Endothelial cell (in vitro differentiated cells): ENCODE measurements around the gene BEAN1. TPM values are rescaled to one million over a fixed set of nuclear protein-coding genes. Genes with fewer than 3 reads are reported as not detected.
A peak's percentile ranks its signal among the peaks of the same experiment; 100 is the strongest.
"Not testable (repeated sequence)": the region's sequence is repeated elsewhere in the genome, so short reads cannot be mapped to it uniquely, and the experiment has no call there.

Source experiments
- DNase-seq: peaks from one replicate; pipeline ENCODE4 v3.0.0; 2021; ENCODE audit warnings: low spot score
- H3K27ac Mint-ChIP-seq: one replicate; pipeline ENCODE4 v1.8.0; 2021; ENCODE audit warnings: mixed read lengths, inconsistent platforms; ENCODE audit not compliant: unreplicated experiment
- H3K27me3 Mint-ChIP-seq: one replicate; pipeline ENCODE4 v1.8.0; 2021; ENCODE audit warnings: mild to moderate bottlenecking, moderate library complexity, mixed read lengths, inconsistent platforms; ENCODE audit not compliant: unreplicated experiment
- H3K36me3 Mint-ChIP-seq: one replicate; pipeline ENCODE4 v1.8.0; 2021; ENCODE audit warnings: mild to moderate bottlenecking, low read depth, mixed read lengths, inconsistent platforms; ENCODE audit not compliant: unreplicated experiment
- H3K4me1 Mint-ChIP-seq: one replicate; pipeline ENCODE4 v1.8.0; 2021; ENCODE audit warnings: mild to moderate bottlenecking, mixed read lengths, inconsistent platforms; ENCODE audit not compliant: unreplicated experiment
- H3K4me3 Mint-ChIP-seq: one replicate; pipeline ENCODE4 v1.8.0; 2021; ENCODE audit warnings: mild to moderate bottlenecking, mixed read lengths, inconsistent platforms; ENCODE audit not compliant: unreplicated experiment
- H3K9me3 Mint-ChIP-seq: one replicate; pipeline ENCODE4 v1.8.0; 2021; ENCODE audit warnings: mixed read lengths, inconsistent platforms; ENCODE audit not compliant: unreplicated experiment
- total RNA-seq: library from RNA; stranded (reverse); fragmentation: NEBNext Ultra II Directional; extraction: Animal tissue kit (Norgen Biotek cat#: 25700); gene quantifications from one replicate; pipeline ENCODE4 v1.2.1, GENCODE V29; 2021; ENCODE audit not compliant: unreplicated experiment
- TF ChIP-seq, protein P1 (sequence below): fragments of 200-600 bp; sonication (generic); IDR thresholded peaks from one replicate; pipeline ENCODE4 v1.5.0; 2021; ENCODE audit warnings: antibody characterized with exemption; ENCODE audit not compliant: unreplicated experiment

BEAN1 gene
- total RNA-seq, 1 donor from 2014 or later, result 0.49 TPM

DNA sequence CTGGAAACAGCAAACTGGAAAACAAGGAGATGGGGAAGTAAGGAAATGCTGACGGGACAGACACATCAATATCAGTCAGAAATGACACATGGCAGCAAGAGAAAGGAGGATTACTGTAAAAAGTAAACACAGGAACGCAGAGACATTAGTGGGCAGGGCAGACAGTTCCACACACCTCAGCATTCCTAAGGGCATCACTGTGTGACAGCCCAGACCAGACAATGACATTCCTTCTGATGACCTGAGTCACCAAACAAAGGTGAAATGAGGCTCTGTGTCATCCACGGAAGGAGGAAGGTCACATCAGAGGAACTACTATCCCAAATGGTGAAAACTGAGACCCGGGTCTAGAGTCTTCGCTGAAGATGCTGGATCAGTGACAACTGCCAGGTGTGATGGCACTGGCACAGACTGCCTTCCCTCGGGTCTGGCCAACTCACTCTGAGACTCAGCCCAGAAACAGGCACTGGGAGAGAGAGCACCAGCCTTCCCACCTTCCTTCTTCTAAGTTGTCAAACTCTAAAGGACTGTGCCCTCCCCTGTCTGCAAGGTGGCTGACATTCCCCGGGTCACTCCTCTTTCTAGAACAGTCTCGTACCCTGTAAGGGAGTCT, 86.1 kb downstream of the BEAN1 start:
- H3K27ac Mint-ChIP-seq, result no peak overlapping the region
- H3K4me3 Mint-ChIP-seq, result peak overlapping the region; percentile 11
- DNase-seq, result no peak
- H3K4me1 Mint-ChIP-seq, result peaks cover 54% of the 10 kb centered on the region
- peaks cover 6% of the 10 kb centered on the region for H3K27me3 Mint-ChIP-seq
- peaks cover 21% of the 10 kb centered on the region for H3K36me3 Mint-ChIP-seq
- no peaks in the 10 kb centered on the region for H3K9me3 Mint-ChIP-seq
- TF ChIP-seq, protein P1, sequence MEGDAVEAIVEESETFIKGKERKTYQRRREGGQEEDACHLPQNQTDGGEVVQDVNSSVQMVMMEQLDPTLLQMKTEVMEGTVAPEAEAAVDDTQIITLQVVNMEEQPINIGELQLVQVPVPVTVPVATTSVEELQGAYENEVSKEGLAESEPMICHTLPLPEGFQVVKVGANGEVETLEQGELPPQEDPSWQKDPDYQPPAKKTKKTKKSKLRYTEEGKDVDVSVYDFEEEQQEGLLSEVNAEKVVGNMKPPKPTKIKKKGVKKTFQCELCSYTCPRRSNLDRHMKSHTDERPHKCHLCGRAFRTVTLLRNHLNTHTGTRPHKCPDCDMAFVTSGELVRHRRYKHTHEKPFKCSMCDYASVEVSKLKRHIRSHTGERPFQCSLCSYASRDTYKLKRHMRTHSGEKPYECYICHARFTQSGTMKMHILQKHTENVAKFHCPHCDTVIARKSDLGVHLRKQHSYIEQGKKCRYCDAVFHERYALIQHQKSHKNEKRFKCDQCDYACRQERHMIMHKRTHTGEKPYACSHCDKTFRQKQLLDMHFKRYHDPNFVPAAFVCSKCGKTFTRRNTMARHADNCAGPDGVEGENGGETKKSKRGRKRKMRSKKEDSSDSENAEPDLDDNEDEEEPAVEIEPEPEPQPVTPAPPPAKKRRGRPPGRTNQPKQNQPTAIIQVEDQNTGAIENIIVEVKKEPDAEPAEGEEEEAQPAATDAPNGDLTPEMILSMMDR, result no peak

DNA sequence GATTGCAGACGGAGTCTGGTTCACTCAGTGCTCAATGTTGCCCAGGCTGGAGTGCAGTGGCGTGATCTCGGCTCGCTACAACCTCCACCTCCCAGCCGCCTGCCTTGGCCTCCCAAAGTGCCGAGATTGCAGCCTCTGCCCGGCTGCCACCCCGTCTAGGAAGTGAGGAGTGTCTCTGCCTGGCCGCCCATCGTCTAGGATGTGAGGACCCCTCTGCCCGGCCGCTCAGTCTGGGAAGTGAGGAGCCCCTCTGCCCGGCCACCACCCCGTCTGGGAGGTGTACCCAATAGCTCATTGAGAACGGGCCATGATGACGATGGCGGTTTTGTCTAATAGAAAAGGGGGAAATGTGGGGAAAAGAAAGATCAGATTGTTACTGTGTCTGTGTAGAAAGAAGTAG, 87.3 kb downstream of the BEAN1 start:
- H3K9me3 Mint-ChIP-seq, H3K27me3 Mint-ChIP-seq, DNase-seq, H3K27ac Mint-ChIP-seq, H3K4me3 Mint-ChIP-seq: not testable (repeated sequence)
- H3K36me3 Mint-ChIP-seq, result peaks cover 21% of the 10 kb centered on the region
- H3K4me1 Mint-ChIP-seq, result peaks cover 61% of the 10 kb centered on the region

DNA sequence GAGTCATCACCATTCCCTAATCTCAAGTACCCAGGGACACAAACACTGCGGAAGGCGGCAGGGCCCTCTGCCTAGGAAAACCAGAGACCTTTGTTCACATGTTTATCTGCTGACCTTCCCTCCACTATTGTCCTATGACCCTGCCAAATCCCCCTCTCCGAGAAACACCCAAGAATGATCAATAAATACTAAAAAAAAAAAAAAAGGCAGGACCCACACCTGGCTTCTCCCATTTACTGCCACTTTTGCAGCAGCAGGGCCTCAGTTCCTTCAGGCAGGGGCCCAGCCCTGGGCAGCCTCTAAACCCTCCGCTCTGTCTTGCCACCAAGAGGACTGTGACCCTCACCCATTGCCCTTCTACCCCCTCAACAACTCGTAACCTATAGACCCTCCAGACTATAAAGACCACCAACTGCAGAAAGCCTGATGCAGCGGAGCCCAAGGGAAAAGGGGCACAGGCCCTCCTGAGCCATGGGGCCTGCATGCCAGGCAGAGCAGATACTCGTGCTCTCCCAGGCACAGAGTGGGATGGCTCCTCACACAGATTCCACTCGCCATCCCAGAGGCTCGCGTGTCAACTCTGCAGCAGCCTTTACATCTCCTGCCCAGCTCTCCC, 88.0 kb downstream of the BEAN1 start:
- peak overlapping the region; percentile 100 for H3K27ac Mint-ChIP-seq
- H3K36me3 Mint-ChIP-seq, result peaks cover 18% of the 10 kb centered on the region
- not testable (repeated sequence) for DNase-seq, H3K4me3 Mint-ChIP-seq, H3K27me3 Mint-ChIP-seq, H3K9me3 Mint-ChIP-seq
- peaks cover 64% of the 10 kb centered on the region for H3K4me1 Mint-ChIP-seq

DNA sequence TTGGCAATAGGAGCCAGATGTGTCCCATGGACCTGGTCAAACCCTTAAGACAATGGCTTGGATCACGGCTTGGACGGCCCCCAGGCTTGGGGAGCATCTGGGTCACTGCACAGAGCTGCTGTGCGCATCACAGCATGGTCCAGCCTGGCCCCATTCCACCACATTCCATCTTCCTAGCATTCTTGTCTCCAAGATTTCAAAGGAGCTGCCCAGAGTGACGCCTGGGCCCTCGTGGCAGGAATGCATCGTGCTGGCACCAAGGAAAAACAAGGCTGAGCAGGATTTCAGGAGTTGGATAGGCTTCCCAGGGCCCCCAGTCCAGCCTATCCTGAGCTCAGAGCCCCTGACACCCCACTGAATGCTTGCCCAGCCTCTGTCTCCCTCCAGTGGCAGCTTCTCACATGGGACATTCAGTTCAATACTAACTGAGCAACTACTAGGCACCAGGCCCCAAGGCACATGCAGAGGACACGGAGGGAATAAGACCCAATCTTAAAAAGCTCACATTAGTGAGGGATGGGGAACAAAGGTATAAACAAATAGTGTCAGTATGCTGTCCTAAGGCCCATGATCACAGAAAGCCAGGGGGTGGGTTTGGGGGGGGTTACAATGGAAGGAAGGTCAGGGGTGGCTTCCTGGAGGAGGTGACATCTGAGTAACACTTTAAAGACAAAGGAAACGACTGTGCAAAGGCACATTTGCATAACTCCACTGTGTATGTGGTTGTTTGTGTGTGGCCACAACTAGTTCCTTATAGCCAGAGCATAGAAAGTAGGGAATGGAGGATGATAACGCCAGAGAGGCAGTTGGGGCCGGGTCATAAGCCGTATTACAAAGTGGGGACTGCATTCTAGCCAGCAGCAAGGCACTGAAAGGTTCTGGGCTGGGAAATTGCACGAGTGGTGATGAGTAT, 88.8 kb downstream of the BEAN1 start:
- Mint-ChIP-seq H3K27me3 (peaks cover 7% of the 10 kb centered on the region), H3K4me1 (peaks cover 68% of the 10 kb centered on the region), H3K36me3 (peaks cover 17% of the 10 kb centered on the region), H3K4me3 (peak overlapping the region; percentile 67), H3K9me3 (no peaks in the 10 kb centered on the region), H3K27ac (peak overlapping the region; percentile 100)
- DNase-seq, result peak; percentile 31
- TF ChIP-seq, protein P1, result peak; percentile 37

DNA sequence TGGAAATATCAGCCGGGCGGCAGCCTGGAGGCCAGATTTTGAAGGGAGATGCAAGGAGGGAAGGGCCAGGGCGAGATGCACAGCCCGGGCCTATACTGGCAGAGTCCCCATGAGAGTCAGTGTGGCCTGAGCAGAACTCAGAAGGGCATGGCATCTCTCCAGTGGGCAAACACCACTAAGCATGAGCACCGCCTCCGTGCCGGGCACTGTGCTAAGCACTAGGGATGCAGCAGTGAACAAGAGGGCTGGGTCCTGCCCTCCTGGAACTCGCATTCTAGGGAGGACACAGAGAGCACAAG, 89.4 kb downstream of the BEAN1 start:
- TF ChIP-seq, protein P1, result no peak
- Mint-ChIP-seq H3K4me1 (peaks cover 73% of the 10 kb centered on the region), H3K27me3 (peaks cover 7% of the 10 kb centered on the region), H3K4me3 (peak overlapping the region; percentile 67), H3K9me3 (no peaks in the 10 kb centered on the region), H3K36me3 (peaks cover 17% of the 10 kb centered on the region), H3K27ac (peak overlapping the region; percentile 100)
- DNase-seq, result no peak
